ENCODE results near the gene ISOC2.

- TF ChIP-seq EZH2 (IDR thresholded peaks at IDR 0.05; ENCODE audit: low read length, unreplicated experiment) (no peak), EZH2phosphoT487 (IDR thresholded peaks at IDR 0.05; ENCODE audit: borderline replicate concordance, low read length) (no peak), CTCF (conservative IDR thresholded peaks at IDR 0.05; ENCODE audit: low read depth, low read length) (no peak)
Observed at GRCh38 chr19:55464039-55464661, 2.7 kb upstream of the ISOC2 start.

Data from PC-3 (cell line).